ENCODE data around the gene ACOXL.

Gene ACOXL

GRCh38 chr2:111116011-111116746 is 383.8 kb downstream of the ACOXL start:
- no peaks in the 10 kb centered on the region for H3K9me3 ChIP-seq (ENCODE audit: low read length)
- H3K4me3 ChIP-seq (ENCODE audit: low read depth, low read length, poor library complexity, severe bottlenecking), result no peak overlapping the region
- TF ChIP-seq CTCF (IDR thresholded peaks at IDR 0.05; ENCODE audit: low read length) (no peak; the same call in 1 of the 2 replicates), EZH2 (IDR thresholded peaks at IDR 0.05; ENCODE audit: borderline replicate concordance, low read length) (no peak)
- H3K9me2 ChIP-seq (ENCODE audit: low read depth, low read length), result no peaks in the 10 kb centered on the region
- H3K27me3 ChIP-seq (ENCODE audit: insufficient read depth, low read length), result no peaks in the 10 kb centered on the region
- no peak overlapping the region for H3K27ac ChIP-seq (ENCODE audit: low read depth, low read length, poor library complexity, severe bottlenecking)
- no peak overlapping the region for H2AFZ ChIP-seq (ENCODE audit: low read length)
- H3K4me2 ChIP-seq (ENCODE audit: low read length), result no peak overlapping the region; the same call in 1 of the 2 replicates
- H3K79me2 ChIP-seq (ENCODE audit: insufficient read depth, low read length), result peaks cover 4% of the 10 kb centered on the region
- peaks cover 8% of the 10 kb centered on the region; the same call in 1 of the 2 replicates for H3F3A ChIP-seq (ENCODE audit: insufficient read depth, low read length)
- peaks cover 46% of the 10 kb centered on the region for H3K4me1 ChIP-seq (ENCODE audit: insufficient read depth, low read length, severe bottlenecking)
- peaks cover 4% of the 10 kb centered on the region for H3K36me3 ChIP-seq (ENCODE audit: insufficient read depth, low read length)
- no peaks in the 10 kb centered on the region for H4K20me1 ChIP-seq (ENCODE audit: insufficient read depth, low read length)
- no peak overlapping the region for H3K9ac ChIP-seq (ENCODE audit: low read length)

DNA sequence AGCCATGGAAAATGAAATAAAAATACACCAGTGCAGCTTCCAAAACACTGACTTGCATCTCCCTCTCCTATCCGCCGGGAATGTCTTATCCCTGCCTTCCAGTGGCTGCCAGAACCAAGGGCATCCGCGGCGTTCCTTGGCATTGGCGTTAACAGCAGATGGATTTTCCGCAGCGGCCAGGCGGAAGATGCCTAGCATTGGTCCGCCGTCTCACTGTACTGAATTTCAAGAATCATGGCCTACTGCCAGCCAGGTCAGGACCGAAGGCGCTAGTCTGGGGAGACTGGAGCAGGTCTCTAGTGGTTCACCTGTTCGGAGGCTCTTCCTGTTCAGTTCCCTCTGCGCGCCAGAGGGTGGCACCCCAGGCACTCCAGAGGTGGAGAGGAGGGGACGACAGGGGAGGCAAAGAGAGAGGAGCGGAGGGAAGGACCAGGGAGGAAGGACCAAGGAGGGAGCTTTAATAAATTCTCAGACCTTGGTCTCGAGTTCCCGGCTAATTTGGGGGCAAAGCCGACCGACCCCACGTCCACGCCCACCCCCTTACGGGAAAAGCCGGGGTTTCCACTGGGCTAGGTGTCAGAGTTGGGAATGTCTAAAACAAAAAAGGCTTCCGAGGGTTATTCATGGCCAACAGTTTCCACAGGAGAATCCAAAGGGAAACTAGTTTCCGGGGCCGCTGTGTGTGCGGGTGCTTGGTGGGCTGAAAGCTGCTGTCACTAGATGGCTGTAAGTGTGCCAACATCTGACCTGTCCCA is 384.6 kb downstream of the ACOXL start:
- Histone ChIP-seq H2AFZ (ENCODE audit: low read length) (no peak overlapping the region), H4K20me1 (ENCODE audit: insufficient read depth, low read length) (no peaks in the 10 kb centered on the region), H3K27ac (ENCODE audit: low read depth, low read length, poor library complexity, severe bottlenecking) (no peak overlapping the region), H3K27me3 (ENCODE audit: insufficient read depth, low read length) (no peaks in the 10 kb centered on the region), H3K4me1 (ENCODE audit: insufficient read depth, low read length, severe bottlenecking) (peaks cover 46% of the 10 kb centered on the region), H3F3A (ENCODE audit: insufficient read depth, low read length) (peaks cover 8% of the 10 kb centered on the region; the same call in 1 of the 2 replicates), H3K4me2 (ENCODE audit: low read length) (peak overlapping the region; percentile 88), H3K9ac (ENCODE audit: low read length) (peak overlapping the region; percentile 95; the same call in 1 of the 2 replicates), H3K9me3 (ENCODE audit: low read length) (no peaks in the 10 kb centered on the region), H3K36me3 (ENCODE audit: insufficient read depth, low read length) (peaks cover 12% of the 10 kb centered on the region), H3K9me2 (ENCODE audit: low read depth, low read length) (no peaks in the 10 kb centered on the region), H3K79me2 (ENCODE audit: insufficient read depth, low read length) (peaks cover 13% of the 10 kb centered on the region), H3K4me3 (ENCODE audit: low read depth, low read length, poor library complexity, severe bottlenecking) (peak overlapping the region; percentile 89)
- TF ChIP-seq EZH2 (IDR thresholded peaks at IDR 0.05; ENCODE audit: borderline replicate concordance, low read length) (no peak), CTCF (IDR thresholded peaks at IDR 0.05; ENCODE audit: low read length) (peak; percentile 95)

GRCh38 chr2:111117598-111118480 is 385.5 kb downstream of the ACOXL start:
- Histone ChIP-seq H3K9me3 (ENCODE audit: low read length) (no peaks in the 10 kb centered on the region), H3K9me2 (ENCODE audit: low read depth, low read length) (no peaks in the 10 kb centered on the region), H3K9ac (ENCODE audit: low read length) (peak overlapping the region; percentile 95), H3F3A (ENCODE audit: insufficient read depth, low read length) (peaks cover 8% of the 10 kb centered on the region; the same call in 1 of the 2 replicates), H3K79me2 (ENCODE audit: insufficient read depth, low read length) (peaks cover 19% of the 10 kb centered on the region), H3K4me2 (ENCODE audit: low read length) (peak overlapping the region; percentile 88), H3K27ac (ENCODE audit: low read depth, low read length, poor library complexity, severe bottlenecking) (peak overlapping the region; percentile 89), H4K20me1 (ENCODE audit: insufficient read depth, low read length) (no peaks in the 10 kb centered on the region), H3K4me1 (ENCODE audit: insufficient read depth, low read length, severe bottlenecking) (peaks cover 46% of the 10 kb centered on the region), H2AFZ (ENCODE audit: low read length) (no peak overlapping the region), H3K27me3 (ENCODE audit: insufficient read depth, low read length) (no peaks in the 10 kb centered on the region), H3K36me3 (ENCODE audit: insufficient read depth, low read length) (peaks cover 18% of the 10 kb centered on the region), H3K4me3 (ENCODE audit: low read depth, low read length, poor library complexity, severe bottlenecking) (peak overlapping the region; percentile 89)
- TF ChIP-seq EZH2 (IDR thresholded peaks at IDR 0.05; ENCODE audit: borderline replicate concordance, low read length) (no peak), CTCF (IDR thresholded peaks at IDR 0.05; ENCODE audit: low read length) (no peak)
